CD4-positive, alpha-beta T cell treated with Interleukin-4 for 1 hour (primary cell): ENCODE results near the gene SPDYE6.
A peak's percentile ranks its signal among the peaks of the same experiment; 100 is the strongest.
"Not testable (repeated sequence)": the region's sequence is repeated elsewhere in the genome, so short reads cannot be mapped to it uniquely, and the experiment has no call there.

Experiments used
- DNase-seq, 2 donors: peaks; one replicate each; pipeline ENCODE4 v3.0.0-alpha.2; 2020 to 2022

SPDYE6 gene

DNA sequence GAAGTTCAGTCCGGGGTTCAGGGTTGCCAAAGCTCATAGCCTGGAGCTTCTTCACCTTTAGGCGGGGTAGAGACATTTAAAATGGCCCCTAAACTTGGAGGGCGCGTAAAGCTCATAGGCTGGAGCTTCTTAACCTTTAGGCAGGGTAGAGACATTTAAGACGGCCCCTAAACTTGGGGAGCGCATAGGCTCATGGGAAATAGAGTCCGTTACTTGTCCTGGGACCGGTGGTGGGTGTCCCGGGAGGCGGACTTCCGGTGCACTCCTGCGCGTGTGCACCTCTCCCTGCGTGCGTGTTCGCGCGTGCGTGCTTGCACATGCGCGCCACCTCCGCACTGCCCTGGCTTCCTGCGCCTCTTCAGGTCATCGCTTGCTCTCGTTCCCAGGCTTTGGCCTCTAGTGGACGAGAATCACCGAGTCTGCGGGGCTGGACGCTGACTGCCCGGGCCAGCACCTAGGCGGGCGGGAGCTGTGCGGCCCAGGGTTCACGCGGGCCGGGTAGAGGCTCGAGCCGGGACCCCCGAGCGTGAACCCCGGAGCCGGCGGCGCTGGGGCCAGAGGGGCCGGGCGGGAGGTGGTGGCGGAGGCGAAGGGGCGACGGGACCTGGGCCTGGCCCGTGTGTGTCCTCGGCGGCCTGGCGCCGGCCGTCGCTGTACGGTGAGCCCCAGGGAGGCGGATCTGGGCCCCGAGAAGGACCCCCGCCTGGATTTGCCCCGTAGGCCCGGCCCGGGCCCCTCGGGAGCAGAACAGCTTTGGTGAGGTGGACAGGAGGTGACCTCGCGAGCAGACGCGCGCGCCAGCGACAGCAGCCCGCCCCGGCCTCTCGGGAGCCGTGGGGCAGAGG is 7.5 kb upstream of the SPDYE6 start:
- DNase-seq: peak; percentile 98

DNA sequence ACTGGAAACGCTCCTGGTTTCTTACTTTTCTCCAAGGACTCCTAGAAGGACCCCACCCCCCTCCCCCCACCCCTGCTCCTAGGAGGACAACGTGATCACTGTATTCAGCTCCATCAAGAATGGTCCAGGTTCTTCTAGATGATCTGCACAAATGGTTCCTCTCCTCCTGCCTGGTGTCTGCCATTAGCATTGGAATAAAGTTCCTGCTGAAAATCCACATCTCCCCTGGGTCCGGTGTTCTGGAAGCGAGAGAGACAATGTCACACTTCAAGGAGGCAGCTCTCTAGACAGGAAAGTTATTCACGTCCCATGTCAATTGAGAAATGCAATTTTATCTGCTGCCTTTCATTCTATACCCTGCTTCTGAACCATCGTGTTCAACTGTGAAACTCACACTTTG is 9.3 kb downstream of the SPDYE6 start:
- not testable (repeated sequence) for DNase-seq

DNA sequence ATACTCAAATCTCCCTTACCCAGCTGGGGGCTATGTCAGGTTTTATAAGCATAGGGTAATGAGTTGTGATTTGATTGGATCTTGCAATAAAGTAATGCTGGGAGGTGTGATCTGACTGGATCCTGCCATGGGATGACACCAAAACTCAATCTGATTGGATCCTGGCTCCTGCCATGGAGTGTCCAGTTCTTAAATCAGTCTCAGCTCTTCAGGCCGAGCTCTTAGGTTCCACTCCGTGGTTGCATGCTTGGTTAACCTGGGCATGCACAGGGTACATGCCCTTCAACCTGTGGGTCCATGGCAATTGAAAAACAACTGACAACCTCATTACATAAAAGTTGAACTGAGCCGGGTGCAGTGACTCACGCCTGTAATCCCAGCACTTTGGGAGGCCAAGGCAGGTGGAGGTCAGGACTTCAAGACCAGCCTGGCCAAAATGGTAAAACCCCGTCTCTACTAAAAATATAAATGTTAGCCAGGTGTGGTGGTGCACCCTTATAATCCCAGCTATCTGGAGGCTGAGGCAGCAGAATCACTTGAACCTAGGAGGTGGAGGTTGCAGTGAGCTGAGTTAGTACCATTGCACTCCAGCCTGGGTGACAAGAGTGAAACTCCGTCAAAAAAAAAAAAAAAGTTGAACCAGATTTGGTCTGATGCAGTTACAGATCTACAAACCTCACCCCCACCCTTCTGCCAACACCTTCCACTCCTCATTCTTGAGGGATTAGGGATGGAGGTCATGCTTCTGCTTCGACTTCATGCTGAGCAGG is 15.5 kb downstream of the SPDYE6 start:
- not testable (repeated sequence) for DNase-seq

GRCh38 chr7:102337420-102337819 is 18.8 kb downstream of the SPDYE6 start:
- DNase-seq: not testable (repeated sequence)

GRCh38 chr7:102337002-102337401 is 19.2 kb downstream of the SPDYE6 start:
- DNase-seq: not testable (repeated sequence)

DNA sequence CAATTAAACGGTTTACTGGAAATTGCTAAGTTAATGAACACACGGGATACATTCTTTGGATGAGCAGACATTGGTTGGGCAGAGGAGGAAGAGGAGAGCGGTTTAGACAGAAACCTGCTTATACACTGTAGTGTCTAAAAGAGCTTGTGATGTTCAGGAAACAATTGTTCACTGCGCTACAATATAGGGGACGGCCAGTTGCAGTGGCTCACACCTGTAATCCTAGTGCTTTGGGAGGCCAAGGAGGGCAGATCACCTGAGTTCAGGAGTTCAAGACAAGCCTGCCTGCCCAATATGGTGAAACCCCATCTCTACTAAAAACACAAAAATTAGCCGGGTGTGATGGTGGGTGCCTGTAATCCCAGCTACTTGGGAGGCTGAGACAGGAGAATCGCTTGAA is 20.7 kb downstream of the SPDYE6 start:
- not testable (repeated sequence) for DNase-seq

- not testable (repeated sequence) for DNase-seq
These were observed 25.4 kb downstream of the SPDYE6 start for GRCh38 chr7:102330666-102331460.

DNA sequence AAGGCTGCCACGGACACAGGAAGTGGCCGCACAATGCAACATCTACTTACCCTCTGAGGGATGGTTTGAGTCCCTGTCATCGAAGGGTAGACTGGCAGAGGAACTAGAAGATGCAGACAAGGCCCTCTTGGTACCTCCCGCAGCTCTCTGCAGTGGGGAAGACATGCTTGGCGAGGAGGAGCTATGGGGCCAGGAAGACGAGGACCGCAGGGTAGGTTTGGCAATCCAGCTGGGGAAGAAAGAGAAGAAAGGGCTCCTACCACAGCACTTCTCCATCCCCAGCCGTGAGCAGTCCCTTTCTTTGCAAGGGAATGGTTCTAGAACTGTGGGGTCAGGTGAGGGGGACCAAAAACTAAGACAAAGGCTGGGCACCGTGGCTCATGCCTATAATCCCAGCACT is 26.9 kb downstream of the SPDYE6 start:
- DNase-seq: not testable (repeated sequence)

DNA sequence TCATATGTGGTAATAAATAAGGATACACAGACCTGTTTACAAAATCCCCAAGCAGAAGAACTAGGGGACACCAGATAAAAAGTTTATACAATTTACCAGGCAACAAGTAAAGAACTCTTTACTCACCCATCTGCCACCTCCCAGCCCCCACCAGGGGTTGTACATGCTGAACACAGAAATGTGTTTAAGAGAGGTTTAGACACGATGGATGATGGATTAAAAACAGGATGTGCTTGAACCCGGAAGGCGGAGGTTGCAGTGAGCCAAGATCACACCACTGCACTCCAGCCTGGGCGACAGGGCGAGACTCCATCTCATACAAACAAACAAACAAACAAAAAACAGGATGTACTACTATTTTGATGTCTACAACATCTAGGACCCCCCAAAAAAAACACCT is 27.4 kb downstream of the SPDYE6 start:
- DNase-seq: not testable (repeated sequence)

DNA sequence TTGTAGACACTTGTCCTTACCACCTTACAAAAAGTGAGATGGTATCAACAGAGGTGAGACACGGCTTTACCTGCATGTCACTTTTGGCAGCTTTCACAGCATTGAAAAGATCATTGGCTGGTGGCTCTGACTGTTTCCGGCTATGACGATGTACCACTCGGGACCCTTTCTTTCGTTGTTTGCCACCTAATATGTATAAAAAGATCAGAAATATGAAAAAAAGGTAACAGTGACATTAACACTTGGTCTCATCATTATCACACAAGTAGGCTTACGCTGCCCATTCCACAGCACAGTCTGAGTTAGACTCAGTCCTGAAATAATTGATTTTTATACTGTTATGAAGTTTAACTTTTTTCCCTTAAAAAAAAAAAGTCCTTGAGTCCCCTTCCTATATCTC is 29.1 kb downstream of the SPDYE6 start:
- not testable (repeated sequence) for DNase-seq

- no peak for DNase-seq
These were observed 29.9 kb downstream of the SPDYE6 start for GRCh38 chr7:102326157-102326889.

DNA sequence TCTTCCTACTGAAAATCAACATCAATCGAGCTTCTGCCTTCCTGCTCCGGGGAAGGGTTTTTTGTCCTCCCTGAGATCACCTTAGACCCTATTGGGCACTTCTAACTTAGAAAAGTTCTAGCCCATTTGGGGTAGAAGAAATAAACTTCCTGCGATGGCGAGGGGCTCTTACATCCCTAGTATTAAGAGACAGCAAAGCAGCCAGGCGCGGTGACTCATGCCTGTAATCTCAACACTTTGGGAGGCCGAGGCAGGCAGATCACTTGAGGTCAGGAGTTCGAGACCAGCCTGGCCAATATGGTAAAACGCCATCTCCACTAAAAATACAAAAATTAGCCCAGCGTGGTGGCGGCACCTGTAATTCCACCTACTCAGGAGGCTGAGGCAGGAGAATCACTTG is 31.1 kb downstream of the SPDYE6 start:
- not testable (repeated sequence) for DNase-seq

DNA sequence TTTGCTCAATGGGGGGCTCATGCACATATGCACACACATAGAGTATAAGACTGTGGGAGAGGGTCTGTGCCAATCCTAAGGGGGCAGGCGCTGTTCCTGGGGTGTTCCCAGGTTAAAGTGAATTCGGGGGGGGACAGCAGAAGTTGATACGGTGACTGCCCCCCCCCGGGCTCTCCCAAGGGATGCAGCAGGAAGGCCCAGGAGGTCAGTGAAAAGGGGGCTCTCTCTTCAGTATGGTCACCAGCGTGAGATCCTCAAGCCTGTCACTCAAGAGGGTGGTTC is 32.4 kb downstream of the SPDYE6 start:
- DNase-seq: no peak

DNA sequence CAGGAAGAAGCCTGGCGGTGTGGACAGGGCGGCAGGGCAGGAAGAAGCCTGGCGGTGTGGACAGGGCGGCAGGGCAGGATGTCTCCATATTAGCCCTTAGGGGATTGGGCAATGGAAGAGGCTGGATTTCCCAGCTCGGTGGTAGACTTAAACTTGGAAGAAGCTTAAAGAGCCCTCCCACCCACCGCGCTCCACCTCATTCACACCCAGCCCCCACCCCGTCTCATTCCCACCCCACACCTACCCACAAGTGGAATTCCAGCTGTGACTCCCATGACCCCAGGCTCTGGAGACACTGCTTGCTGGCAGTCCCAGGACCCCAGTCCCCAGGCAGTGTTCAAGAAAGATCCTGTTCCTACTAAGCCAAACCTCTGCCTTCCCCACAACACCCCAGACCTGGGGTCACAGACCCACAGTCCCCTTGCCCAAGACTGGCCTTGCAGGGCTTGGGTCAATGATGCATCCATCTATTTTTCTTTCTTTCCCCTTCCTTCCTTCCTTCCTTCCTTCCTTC is 34.0 kb downstream of the SPDYE6 start:
- no peak for DNase-seq

- no peak for DNase-seq
These were observed 34.7 kb downstream of the SPDYE6 start for GRCh38 chr7:102321351-102322201.

DNA sequence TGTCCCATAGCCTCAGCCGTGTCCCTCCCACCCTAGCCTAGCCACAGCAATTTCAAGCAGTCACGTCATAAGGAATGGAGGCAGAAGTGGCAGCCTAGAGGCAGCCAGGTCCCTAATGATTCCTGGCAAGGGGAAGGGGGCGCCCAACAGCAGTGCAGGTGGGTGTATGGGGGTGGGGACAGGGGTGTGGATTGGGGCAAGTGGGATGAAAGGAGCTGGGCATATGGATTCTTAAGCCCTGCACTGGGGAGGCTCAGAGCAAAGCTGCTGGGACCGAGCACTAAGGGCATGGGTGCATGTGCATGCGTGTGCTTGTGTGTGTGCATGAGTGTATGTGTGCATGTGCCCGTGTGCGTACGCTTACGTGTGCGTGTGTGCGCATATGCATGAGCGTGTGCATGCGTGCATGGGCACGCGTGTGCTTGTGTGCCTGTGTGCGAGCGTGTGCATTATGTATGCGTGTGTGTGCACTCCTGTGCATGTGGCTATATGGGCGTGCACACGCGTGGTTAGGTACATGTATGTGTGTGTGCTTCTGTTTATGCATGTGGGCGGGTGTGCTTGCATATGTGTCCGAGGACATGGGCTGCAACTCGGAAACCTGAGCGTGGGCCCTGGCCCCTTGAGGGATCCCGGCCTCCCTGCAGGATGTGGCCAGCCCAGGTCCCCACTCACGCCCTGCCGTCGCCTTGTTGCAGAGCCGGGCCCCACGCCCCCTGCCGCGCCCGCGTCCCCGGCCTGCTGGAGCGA is 35.5 kb downstream of the SPDYE6 start:
- no peak for DNase-seq

DNA sequence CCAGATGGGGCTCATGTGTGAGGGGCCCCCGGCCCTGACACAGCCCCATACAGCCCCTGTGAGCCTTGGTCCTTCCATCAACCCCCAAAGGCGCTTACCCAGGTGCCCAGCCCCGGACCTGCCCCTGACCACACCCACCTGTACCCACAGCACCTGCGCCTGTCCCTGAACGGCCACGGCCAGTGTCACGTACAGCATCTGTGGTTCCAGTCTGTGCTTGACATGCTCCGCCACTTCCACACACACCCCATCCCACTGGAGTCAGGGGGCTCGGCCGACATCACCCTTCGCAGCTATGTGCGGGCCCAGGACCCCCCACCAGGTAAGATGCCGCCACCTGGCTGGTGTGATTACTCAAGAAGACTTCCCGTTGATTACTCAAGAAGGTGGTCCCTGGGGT is 36.1 kb downstream of the SPDYE6 start:
- no peak for DNase-seq

- DNase-seq: no peak
These were observed 36.6 kb downstream of the SPDYE6 start for GRCh38 chr7:102319671-102320070.

GRCh38 chr7:102318482-102318971 is 37.7 kb downstream of the SPDYE6 start:
- DNase-seq: no peak

DNA sequence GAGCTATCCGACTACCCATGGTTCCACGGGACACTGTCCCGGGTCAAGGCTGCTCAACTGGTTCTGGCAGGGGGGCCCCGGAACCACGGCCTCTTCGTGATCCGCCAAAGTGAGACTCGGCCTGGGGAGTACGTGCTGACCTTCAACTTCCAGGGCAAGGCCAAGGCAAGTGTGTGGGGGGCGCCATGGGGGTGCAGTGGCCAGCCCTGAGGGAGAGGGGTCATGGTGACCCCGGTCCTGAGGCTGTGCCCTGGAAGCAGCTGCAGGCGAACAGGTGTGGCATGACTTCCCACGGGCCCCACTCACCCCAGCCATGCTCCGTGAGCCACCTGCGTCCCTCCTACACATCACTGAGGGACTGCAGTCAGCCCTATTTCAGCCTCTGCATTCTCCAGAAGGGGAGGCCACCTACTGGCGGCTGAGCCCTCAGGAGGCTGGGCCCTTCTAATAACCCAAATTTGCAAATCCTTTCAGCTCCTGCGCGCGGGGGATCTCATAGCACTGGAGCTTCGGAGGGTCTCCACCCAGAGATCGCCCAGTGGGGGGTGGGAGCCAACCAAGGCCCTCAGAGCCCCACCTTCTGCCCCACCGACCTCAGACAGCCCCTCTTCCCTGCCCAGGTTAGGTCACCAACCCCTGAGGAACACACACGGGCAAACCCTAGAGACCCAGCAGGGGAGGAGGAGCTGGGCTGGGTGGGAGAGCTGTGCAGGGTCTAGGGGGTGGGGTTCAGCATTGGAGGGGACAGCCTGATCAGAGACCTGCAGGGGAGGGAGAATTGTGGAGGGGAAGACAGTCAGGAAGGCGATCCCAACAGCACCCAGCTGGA is 38.8 kb downstream of the SPDYE6 start:
- DNase-seq: no peak
